ENCODE measurements around the gene INS. TPM values are rescaled to one million over a fixed set of nuclear protein-coding genes. Genes with fewer than 3 reads are reported as not detected.

The INS gene
- total RNA-seq, 2 donors from 2014 or later, result not detected

DNA sequence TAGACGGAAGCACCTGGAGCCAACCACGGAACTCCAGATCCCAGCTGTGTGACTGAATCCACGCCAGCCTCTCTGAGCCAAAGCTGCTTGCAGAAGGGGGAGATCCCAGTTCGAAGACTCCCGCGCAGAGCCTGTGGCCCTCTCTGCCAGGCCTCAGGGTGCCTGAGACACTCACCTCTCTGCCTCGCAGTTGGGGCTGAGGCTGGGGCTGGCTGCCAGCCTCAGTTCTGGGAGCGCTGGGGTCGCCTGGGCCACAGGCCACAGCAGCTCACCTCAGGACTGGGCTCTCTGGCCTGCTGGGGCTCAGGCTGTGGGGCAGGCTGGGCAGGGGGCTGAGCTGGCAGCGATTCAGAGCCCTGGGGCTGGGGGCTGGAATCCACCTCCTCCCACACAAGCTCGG, 13.6 kb downstream of the INS start:
- TF ChIP-seq, protein P1, sequence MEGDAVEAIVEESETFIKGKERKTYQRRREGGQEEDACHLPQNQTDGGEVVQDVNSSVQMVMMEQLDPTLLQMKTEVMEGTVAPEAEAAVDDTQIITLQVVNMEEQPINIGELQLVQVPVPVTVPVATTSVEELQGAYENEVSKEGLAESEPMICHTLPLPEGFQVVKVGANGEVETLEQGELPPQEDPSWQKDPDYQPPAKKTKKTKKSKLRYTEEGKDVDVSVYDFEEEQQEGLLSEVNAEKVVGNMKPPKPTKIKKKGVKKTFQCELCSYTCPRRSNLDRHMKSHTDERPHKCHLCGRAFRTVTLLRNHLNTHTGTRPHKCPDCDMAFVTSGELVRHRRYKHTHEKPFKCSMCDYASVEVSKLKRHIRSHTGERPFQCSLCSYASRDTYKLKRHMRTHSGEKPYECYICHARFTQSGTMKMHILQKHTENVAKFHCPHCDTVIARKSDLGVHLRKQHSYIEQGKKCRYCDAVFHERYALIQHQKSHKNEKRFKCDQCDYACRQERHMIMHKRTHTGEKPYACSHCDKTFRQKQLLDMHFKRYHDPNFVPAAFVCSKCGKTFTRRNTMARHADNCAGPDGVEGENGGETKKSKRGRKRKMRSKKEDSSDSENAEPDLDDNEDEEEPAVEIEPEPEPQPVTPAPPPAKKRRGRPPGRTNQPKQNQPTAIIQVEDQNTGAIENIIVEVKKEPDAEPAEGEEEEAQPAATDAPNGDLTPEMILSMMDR (IDR thresholded peaks at IDR 0.05), result no peak
- TF ChIP-seq POLR2AphosphoS5 (IDR thresholded peaks at IDR 0.05) (no peak), POLR2A (IDR thresholded peaks at IDR 0.05) (no peak)
- intact Hi-C loops (cut with DNase I), result no loop called here
- Histone ChIP-seq H3K9me3 (no peaks in the 10 kb centered on the region), H3K4me1 (replicated peaks) (no peaks in the 10 kb centered on the region), H3K36me3 (no peaks in the 10 kb centered on the region), H3K4me3 (no peak overlapping the region), H3K27ac (no peak overlapping the region), H3K27me3 (replicated peaks; ENCODE audit: insufficient read depth) (peaks cover 36% of the 10 kb centered on the region)
- 55% methylated on average over 8 of the region's 11 CpGs for WGBS
- DNase-seq (ENCODE audit: low spot score), result no peak

- Histone ChIP-seq H3K4me3 (no peak overlapping the region), H3K9me3 (no peaks in the 10 kb centered on the region), H3K27ac (no peak overlapping the region), H3K27me3 (replicated peaks; ENCODE audit: insufficient read depth) (peaks cover 39% of the 10 kb centered on the region), H3K4me1 (replicated peaks) (no peaks in the 10 kb centered on the region), H3K36me3 (no peaks in the 10 kb centered on the region)
- 53% methylated on average over 19 of the region's 19 CpGs for WGBS
- intact Hi-C loops (cut with DNase I), result no loop called here
- TF ChIP-seq POLR2AphosphoS5 (IDR thresholded peaks at IDR 0.05) (no peak), POLR2A (IDR thresholded peaks at IDR 0.05) (no peak)
- TF ChIP-seq, protein P1 (IDR thresholded peaks at IDR 0.05), result no peak
- no peak for DNase-seq (ENCODE audit: low spot score)
These were observed 15.0 kb downstream of the INS start for GRCh38 chr11:2146051-2146450.

GRCh38 chr11:2144544-2145248, 16.3 kb downstream of the INS start:
- Histone ChIP-seq H3K27me3 (replicated peaks; ENCODE audit: insufficient read depth) (peaks cover 51% of the 10 kb centered on the region), H3K36me3 (no peaks in the 10 kb centered on the region), H3K4me1 (replicated peaks) (no peaks in the 10 kb centered on the region), H3K9me3 (no peaks in the 10 kb centered on the region), H3K4me3 (no peak overlapping the region), H3K27ac (no peak overlapping the region)
- intact Hi-C loops (cut with DNase I), result no loop called here
- 16% methylated on average over 18 of the region's 18 CpGs for WGBS
- TF ChIP-seq POLR2A (IDR thresholded peaks at IDR 0.05) (no peak), POLR2AphosphoS5 (IDR thresholded peaks at IDR 0.05) (no peak)
- TF ChIP-seq, protein P1 (IDR thresholded peaks at IDR 0.05), result no peak
- no peak for DNase-seq (ENCODE audit: low spot score)

DNA sequence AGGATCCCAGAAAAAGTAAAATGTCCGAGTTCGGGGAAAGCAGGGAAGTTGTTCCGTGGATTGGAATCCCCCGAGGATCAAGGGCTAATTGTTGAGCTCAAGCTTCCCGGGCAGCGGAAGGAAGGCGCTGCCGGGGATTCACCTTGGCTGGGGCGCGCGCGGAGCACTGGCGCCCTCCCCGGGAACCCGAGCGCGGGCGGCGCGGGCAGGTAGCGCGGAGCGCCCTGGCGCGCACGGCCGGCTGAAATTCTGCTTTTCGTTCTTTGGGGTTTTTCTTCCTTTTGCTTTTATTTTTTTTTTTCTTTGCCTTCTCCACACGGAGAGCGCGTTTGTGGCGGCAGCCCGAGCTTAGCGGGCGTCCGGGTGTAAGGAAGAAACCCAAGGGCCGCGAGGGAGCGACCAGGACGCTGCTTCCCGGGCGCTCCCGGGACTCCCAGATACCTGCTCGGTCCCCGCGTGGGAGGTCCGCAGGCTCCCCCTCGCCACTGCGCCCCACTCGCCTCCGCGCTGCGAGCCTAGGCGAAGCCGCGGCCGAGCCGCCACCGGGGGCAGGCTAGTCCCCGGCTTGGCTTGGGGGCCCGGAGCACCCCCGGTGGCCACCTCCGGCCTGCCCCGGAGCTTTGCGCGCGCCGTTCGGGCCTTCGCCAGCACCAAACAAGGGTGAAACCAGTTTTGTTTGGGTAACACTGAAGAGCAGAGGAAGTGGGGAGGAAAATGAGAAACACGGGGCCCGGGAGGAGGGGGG, 17.0 kb downstream of the INS start:
- TF ChIP-seq POLR2AphosphoS5 (IDR thresholded peaks at IDR 0.05) (no peak), POLR2A (IDR thresholded peaks at IDR 0.05) (no peak)
- WGBS, result 2% methylated on average over 69 of the region's 72 CpGs
- intact Hi-C loops (cut with DNase I), result no loop called here
- no peak for DNase-seq (ENCODE audit: low spot score)
- peaks cover 51% of the 10 kb centered on the region for H3K27me3 ChIP-seq (replicated peaks; ENCODE audit: insufficient read depth)
- H3K27ac ChIP-seq, result no peak overlapping the region
- H3K9me3 ChIP-seq, result no peaks in the 10 kb centered on the region
- H3K4me1 ChIP-seq (replicated peaks), result no peaks in the 10 kb centered on the region
- no peaks in the 10 kb centered on the region for H3K36me3 ChIP-seq
- H3K4me3 ChIP-seq, result no peak overlapping the region

DNA sequence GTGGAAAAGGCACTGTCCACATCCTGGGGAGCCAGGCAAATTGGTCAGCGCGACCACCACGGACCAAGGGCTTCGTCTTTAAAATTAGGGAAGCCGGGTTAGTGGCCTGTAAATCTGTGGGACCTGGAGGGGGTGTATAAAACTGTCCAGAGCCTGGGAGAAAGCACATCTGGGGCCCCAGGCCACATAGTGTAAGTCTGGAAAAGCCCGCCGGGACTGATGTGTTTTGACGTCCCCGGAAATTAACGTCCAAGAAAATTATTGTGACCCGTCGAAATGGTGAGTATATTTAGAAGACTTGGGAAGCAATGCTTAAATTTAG, 17.6 kb downstream of the INS start:
- no peak for DNase-seq (ENCODE audit: low spot score)
- Histone ChIP-seq H3K4me1 (replicated peaks) (no peaks in the 10 kb centered on the region), H3K36me3 (no peaks in the 10 kb centered on the region), H3K4me3 (no peak overlapping the region), H3K27me3 (replicated peaks; ENCODE audit: insufficient read depth) (peaks cover 47% of the 10 kb centered on the region), H3K9me3 (no peaks in the 10 kb centered on the region), H3K27ac (no peak overlapping the region)
- TF ChIP-seq, protein P1 (IDR thresholded peaks at IDR 0.05), result no peak
- WGBS, result 12% methylated on average over 12 of the region's 12 CpGs
- intact Hi-C loops (cut with DNase I), result no loop called here

Measured in prostate gland (tissue), 2 donors.